ENCODE results near the gene AREL1.

AREL1 gene

GRCh38 chr14:74611650-74612349, 101.1 kb downstream of the AREL1 start, which contains the start of gene LTBP2:
LTBP2 (minus strand) TSS chr14:74612237; CDS start chr14:74611944, 293 bp downstream.
- DNase-seq (ENCODE audit: low read depth in 2 of 2): no peak

Measured in stimulated activated CD4-positive, alpha-beta T cell treated with anti-CD3 and anti-CD28 coated beads, Interleukin-15, amount 100 ng/mL, for 48 hours (primary cell).